Endothelial cell of umbilical vein (primary cell): ENCODE results near the gene MUC4. TPM values are rescaled to one million over a fixed set of nuclear protein-coding genes. Genes with fewer than 3 reads are reported as not detected.
A peak's percentile ranks its signal among the peaks of the same experiment; 100 is the strongest.

Experiments
- BruUV-seq: library from RNA; stranded (reverse); fragments of 400-500 nt; replicated peaks from 2 replicates; lab custom pipeline; 2021; lab: Mats Ljungman, UMichigan
- CTCF ChIA-PET: fragments of 300-600, 350-600 bp; sonication (Branson Sonifier 250); formaldehyde crosslinking; loops from one replicate; lab custom pipeline; 2021; ENCODE audit warnings: antibody characterized with exemption, inconsistent platforms; lab: Charles Lee
- POLR2A ChIA-PET: fragments of 300-600, 350-600 bp; sonication (Branson Sonifier 250); formaldehyde crosslinking; loops from one replicate; lab custom pipeline; 2021; ENCODE audit warnings: antibody characterized with exemption, inconsistent platforms; lab: Charles Lee
- DNase-seq: peaks from one replicate; pipeline ENCODE4 v3.0.0-alpha.2; 2011; ENCODE audit warnings: low read depth, low spot score
- FAIRE-seq: peaks from 2 replicates; lab custom pipeline; 2011; peaks lifted over from hg19 to GRCh38; lab: Jason Lieb, UNC
- H2AFZ ChIP-seq: 2 replicates; pipeline ENCODE4 v1.6.0; 2012; ENCODE audit warnings: low read depth, low read length, control low read depth, inconsistent platforms
- H3K27ac ChIP-seq: 2 replicates; pipeline ENCODE4 v1.5.1; 2011; ENCODE audit warnings: low read depth, mild to moderate bottlenecking, control low read depth, low read length, moderate library complexity; ENCODE audit not compliant: insufficient read depth
- H3K27me3 ChIP-seq, 2 experiments: 2 replicates each; pipeline versions ENCODE4 v1.6.0 to v1.6.1; 2011; ENCODE audit warnings: low read length in 2 of 2, mixed read lengths in 1 of 2; ENCODE audit not compliant: control insufficient read depth in 2 of 2, insufficient read depth in 2 of 2
- H3K36me3 ChIP-seq, 2 experiments: 2 replicates in 1 of 2; 3 replicates in 1 of 2; pipeline ENCODE4 v1.5.1; 2011; ENCODE audit warnings: low read length in 2 of 2, mild to moderate bottlenecking in 1 of 2, moderate library complexity in 1 of 2; ENCODE audit not compliant: control insufficient read depth in 2 of 2, insufficient read depth in 2 of 2; ENCODE audit errors: extremely low read depth in 1 of 2
- H3K4me1 ChIP-seq: 3 replicates; pipeline ENCODE4 v1.5.1; 2011; ENCODE audit warnings: mild to moderate bottlenecking, low read length; ENCODE audit not compliant: control insufficient read depth, insufficient read depth; ENCODE audit errors: extremely low read depth
- H3K4me2 ChIP-seq: 2 replicates; pipeline ENCODE4 v1.6.1; 2011; ENCODE audit warnings: low read length, control low read depth, mixed read lengths; ENCODE audit not compliant: insufficient read depth
- H3K4me3 ChIP-seq, 3 experiments: fragments of 200-600 bp in 1 of 3; sonication (generic), shearing (Covaris generic) in 1 of 3; replicated peaks in 1 of 3; 2 replicates each; pipeline ENCODE4 v1.5.1; 2011 to 2016; ENCODE audit warnings: control low read depth in 3 of 3, low read length in 3 of 3, mild to moderate bottlenecking in 2 of 3, inconsistent platforms in 1 of 3, low read depth in 1 of 3, moderate library complexity in 1 of 3; ENCODE audit not compliant: insufficient read depth in 1 of 3
- H3K79me2 ChIP-seq: 2 replicates; pipeline ENCODE4 v1.6.0; 2012; ENCODE audit warnings: low read length, inconsistent platforms; ENCODE audit not compliant: control insufficient read depth, insufficient read depth
- H3K9ac ChIP-seq: replicated peaks from 2 replicates; pipeline ENCODE3; 2011; ENCODE audit warnings: low read length, control low read depth; ENCODE audit not compliant: insufficient read depth; ENCODE audit errors: extremely low read depth
- H3K9me1 ChIP-seq: replicated peaks from 3 replicates; pipeline ENCODE4 v1.6.0; 2011; ENCODE audit warnings: mild to moderate bottlenecking, low read length; ENCODE audit not compliant: control insufficient read depth, insufficient read depth; ENCODE audit errors: extremely low read depth
- H3K9me3 ChIP-seq: replicated peaks from 2 replicates; pipeline ENCODE4 v1.5.1; 2012; ENCODE audit warnings: low read length, inconsistent platforms; ENCODE audit not compliant: control insufficient read depth, insufficient read depth
- H4K20me1 ChIP-seq: replicated peaks from 2 replicates; pipeline ENCODE3; 2011; ENCODE audit warnings: mild to moderate bottlenecking, low read length; ENCODE audit not compliant: control insufficient read depth, insufficient read depth; ENCODE audit errors: extremely low read depth
- EZH2 ChIP-seq: IDR thresholded peaks from 2 replicates; pipeline ENCODE4 v1.6.1; 2012; ENCODE audit warnings: borderline replicate concordance, low read depth, mild to moderate bottlenecking, moderate library complexity, low read length, inconsistent platforms; ENCODE audit not compliant: severe bottlenecking
- FOS ChIP-seq: IDR thresholded peaks from 2 replicates; pipeline ENCODE4 v1.6.1; 2011; ENCODE audit warnings: mild to moderate bottlenecking, low read length, moderate library complexity, borderline replicate concordance; ENCODE audit not compliant: insufficient read depth
- GATA2 ChIP-seq: IDR thresholded peaks from 2 replicates; pipeline ENCODE4 v1.7.0; 2011; ENCODE audit warnings: low read depth, mild to moderate bottlenecking, moderate library complexity, mixed read lengths, low read length; ENCODE audit not compliant: insufficient read length, insufficient read depth
- JUN ChIP-seq: IDR thresholded peaks from 2 replicates; pipeline ENCODE4 v1.6.1; 2011; ENCODE audit warnings: borderline replicate concordance, low read depth; ENCODE audit not compliant: insufficient read length, insufficient read depth
- MYC ChIP-seq: IDR thresholded peaks from one replicate; pipeline ENCODE4 v1.6.1; 2011; ENCODE audit warnings: mild to moderate bottlenecking, low read depth, low read length
- POLR2A ChIP-seq: IDR thresholded peaks from 2 replicates; pipeline ENCODE4 v1.6.1; 2012; ENCODE audit warnings: low read depth, mild to moderate bottlenecking, control low read depth, low read length
- POLR2AphosphoS5 ChIP-seq: IDR thresholded peaks from 2 replicates; pipeline ENCODE4 v1.6.1; 2012; ENCODE audit warnings: low read depth, mild to moderate bottlenecking, control low read depth, low read length, moderate library complexity; ENCODE audit not compliant: insufficient read depth
- dilution Hi-C: fragments of 300-500 bp; cut with MboI; formaldehyde crosslinking; loops from one replicate; pipeline ENCODE4 v1.15.0; 2019; ENCODE audit warnings: low sequenced_read_pairs; ENCODE audit not compliant: extremely low pct_ligation_motif_present
- intact Hi-C: fragments of 100-400 bp; cut with micrococcal nuclease; formaldehyde crosslinking; loops from one replicate; pipeline ENCODE4 v1.10.0; 2022
- polyA plus RNA-seq, 4 experiments: library from polyadenylated mRNA; depleted of rRNA in 3 of 4; stranded (reverse) in 3 of 4; unstranded in 1 of 4; fragments of >200 nt; gene quantifications; 2 replicates each; pipeline versions ENCODE4 v1.2.1 to v1.2.3, GENCODE V29; 2011 to 2012; ENCODE audit warnings: missing spikeins in 1 of 4
- total RNA-seq: library from RNA; stranded (reverse); gene quantifications from 2 replicates; pipeline ENCODE4 v1.2.3, GENCODE V29; 2021
- TF ChIP-seq, protein P1 (sequence below), 2 donors: IDR thresholded peaks; 1 replicate in 1 of 2; 2 replicates in 1 of 2; pipeline ENCODE4 v1.5.1; 2011; ENCODE audit warnings: low read length in 2 of 2, mild to moderate bottlenecking in 2 of 2, moderate library complexity in 2 of 2, control low read depth in 1 of 2, inconsistent platforms in 1 of 2, low read depth in 1 of 2; ENCODE audit not compliant: insufficient read depth in 1 of 2; ENCODE audit errors: extremely low read depth in 1 of 2
- TF ChIP-seq, protein P2 (sequence below): IDR thresholded peaks from 2 replicates; pipeline ENCODE4 v1.6.1; 2011; ENCODE audit not compliant: insufficient read depth, insufficient read length

The MUC4 gene
- total and polyA plus RNA-seq, 2 donors (not counting 3 experiments of a cell fraction or from before 2014, with no cell fraction given), result 0.04 TPM; not detected in 1

DNA sequence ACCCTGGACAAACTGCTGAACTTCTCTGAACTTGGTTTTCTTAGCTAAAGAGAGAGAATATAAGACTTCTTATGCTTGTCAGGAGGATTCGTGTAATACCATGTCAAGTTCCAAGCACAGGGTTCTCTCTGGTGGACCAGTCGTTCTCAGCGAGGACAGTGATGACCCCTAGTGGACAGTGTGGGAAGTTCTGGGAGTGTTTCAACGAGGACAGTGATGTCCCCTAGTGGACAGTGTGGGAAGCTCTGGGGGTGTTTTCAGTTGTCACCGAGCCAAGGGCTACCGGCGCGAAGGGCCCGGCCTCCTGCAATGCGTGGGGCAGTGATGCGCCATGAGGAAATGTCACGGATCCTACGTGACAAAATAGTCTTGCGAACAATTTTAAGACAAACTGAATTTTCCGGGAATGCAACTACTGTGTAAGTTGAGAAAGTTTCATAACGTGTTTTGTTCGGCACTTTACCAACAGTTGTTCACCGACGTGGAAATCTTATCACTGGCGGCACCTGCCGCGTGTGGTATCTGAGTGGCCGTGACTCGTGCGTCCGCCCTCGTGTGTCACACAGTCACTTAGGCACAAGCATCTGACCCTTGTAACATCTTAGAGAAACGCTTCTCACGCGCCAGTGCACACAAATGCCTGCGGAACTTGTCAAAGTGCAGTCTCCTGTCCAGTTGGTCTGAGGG is 39.3 kb upstream of the MUC4 start:
- Histone ChIP-seq H2AFZ (no peak overlapping the region), H3K36me3 (no peaks in the 10 kb centered on the region), H3K9me3 (no peaks in the 10 kb centered on the region), H3K9ac (no peak overlapping the region), H4K20me1 (no peaks in the 10 kb centered on the region), H3K79me2 (no peaks in the 10 kb centered on the region), H3K27ac (no peak overlapping the region), H3K9me1 (no peaks in the 10 kb centered on the region), H3K4me1 (no peaks in the 10 kb centered on the region), H3K4me2 (no peak overlapping the region), H3K4me3 (no peak overlapping the region), H3K27me3 (no peaks in the 10 kb centered on the region)
- POLR2A ChIA-PET, result no interaction called here
- peak; percentile 99 for FAIRE-seq
- CTCF ChIA-PET, result interaction anchor here (0.6 to 11.6 kb wide), 38 partner anchors 8 to 668 kb away, joined by 3 to 454 read pairs (median 5); partner anchors contain the start of genes PPP1R2 and XXYLT1
- intact Hi-C loops, result loop anchor here (2.0 to 10.0 kb wide), 4 partner anchors 141 to 346 kb away; partner anchors contain the start of gene PPP1R2
- peak; percentile 84 for DNase-seq
- TF ChIP-seq, protein P1, sequence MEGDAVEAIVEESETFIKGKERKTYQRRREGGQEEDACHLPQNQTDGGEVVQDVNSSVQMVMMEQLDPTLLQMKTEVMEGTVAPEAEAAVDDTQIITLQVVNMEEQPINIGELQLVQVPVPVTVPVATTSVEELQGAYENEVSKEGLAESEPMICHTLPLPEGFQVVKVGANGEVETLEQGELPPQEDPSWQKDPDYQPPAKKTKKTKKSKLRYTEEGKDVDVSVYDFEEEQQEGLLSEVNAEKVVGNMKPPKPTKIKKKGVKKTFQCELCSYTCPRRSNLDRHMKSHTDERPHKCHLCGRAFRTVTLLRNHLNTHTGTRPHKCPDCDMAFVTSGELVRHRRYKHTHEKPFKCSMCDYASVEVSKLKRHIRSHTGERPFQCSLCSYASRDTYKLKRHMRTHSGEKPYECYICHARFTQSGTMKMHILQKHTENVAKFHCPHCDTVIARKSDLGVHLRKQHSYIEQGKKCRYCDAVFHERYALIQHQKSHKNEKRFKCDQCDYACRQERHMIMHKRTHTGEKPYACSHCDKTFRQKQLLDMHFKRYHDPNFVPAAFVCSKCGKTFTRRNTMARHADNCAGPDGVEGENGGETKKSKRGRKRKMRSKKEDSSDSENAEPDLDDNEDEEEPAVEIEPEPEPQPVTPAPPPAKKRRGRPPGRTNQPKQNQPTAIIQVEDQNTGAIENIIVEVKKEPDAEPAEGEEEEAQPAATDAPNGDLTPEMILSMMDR (IDR thresholded peaks at IDR 0.05; ENCODE audit: extremely low read depth in 1 of 2, insufficient read depth in 1 of 2, low read depth in 1 of 2, low read length in 2 of 2), result peak; percentile 100
- TF ChIP-seq JUN (no peak), FOS (no peak), GATA2 (no peak), POLR2A (no peak), EZH2 (no peak), MYC (no peak), POLR2AphosphoS5 (peak; percentile 20)
- TF ChIP-seq, protein P2, sequence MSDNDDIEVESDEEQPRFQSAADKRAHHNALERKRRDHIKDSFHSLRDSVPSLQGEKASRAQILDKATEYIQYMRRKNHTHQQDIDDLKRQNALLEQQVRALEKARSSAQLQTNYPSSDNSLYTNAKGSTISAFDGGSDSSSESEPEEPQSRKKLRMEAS, result no peak
- dilution Hi-C loops, result no loop called here
- BruUV-seq, result no TSS peak
